AG20443 (cell line): Measurements from ENCODE around the gene MICALL1.
"Not testable (repeated sequence)": the region's sequence is repeated elsewhere in the genome, so short reads cannot be mapped to it uniquely, and the experiment has no call there.

Experiments
- DNase-seq: peaks from one replicate; pipeline ENCODE4 v3.0.0; 2012; ENCODE audit warnings: low spot score, mixed read lengths

The MICALL1 gene

DNA sequence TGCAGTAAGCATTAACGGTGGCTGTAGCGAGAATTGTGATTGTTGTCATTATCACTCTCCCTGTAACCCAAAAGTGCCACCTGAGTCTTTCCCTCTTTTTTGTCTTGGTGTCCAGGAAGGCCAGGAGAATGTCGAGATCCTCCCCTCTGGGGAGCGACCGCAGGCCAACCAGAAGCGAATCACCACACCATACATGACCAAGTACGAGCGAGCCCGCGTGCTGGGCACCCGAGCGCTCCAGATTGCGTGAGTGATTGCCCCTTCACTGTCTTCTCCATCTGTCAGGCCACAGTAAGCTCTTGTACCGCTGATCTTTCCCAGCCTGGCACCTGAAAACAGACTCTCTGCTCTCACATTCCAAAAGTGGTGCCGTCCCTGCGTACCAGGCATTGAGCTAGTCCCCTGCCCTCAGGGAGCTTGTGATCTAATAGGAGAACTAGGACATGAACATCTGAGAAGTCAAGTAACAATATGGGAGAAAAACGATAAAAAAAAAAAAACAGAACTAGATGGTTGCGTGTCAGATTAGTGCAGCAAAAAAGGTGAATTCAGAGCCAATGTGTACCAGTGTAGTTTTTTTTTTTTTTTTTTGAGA, 53.2 kb downstream of the MICALL1 start:
- DNase-seq = no peak

DNA sequence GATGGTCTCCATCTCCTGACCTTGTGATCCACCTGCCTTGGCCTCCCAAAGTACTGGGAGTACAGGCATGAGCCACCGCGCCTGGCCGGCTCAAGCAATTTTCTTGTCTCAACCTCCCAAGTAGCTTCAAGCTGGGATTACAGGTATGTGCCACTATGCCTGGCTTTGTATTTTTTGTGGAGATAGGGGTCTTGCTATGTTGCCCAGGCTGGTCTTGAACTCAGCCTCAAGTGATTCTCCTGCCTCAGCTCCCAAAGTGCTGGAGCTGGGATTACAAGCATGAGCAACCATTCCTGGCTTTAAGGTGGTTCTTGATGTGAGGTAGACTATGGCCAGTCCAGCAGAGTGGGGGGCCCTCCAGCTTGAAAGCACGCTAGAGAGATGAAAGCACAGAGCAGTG, 55.0 kb downstream of the MICALL1 start:
- DNase-seq = no peak

- DNase-seq = no peak
These were observed 60.0 kb downstream of the MICALL1 start for GRCh38 chr22:37965940-37966664.

GRCh38 chr22:37967147-37967546, 61.0 kb downstream of the MICALL1 start:
- no peak for DNase-seq

- DNase-seq = no peak
These were observed 61.7 kb downstream of the MICALL1 start for GRCh38 chr22:37967637-37968451.

DNA sequence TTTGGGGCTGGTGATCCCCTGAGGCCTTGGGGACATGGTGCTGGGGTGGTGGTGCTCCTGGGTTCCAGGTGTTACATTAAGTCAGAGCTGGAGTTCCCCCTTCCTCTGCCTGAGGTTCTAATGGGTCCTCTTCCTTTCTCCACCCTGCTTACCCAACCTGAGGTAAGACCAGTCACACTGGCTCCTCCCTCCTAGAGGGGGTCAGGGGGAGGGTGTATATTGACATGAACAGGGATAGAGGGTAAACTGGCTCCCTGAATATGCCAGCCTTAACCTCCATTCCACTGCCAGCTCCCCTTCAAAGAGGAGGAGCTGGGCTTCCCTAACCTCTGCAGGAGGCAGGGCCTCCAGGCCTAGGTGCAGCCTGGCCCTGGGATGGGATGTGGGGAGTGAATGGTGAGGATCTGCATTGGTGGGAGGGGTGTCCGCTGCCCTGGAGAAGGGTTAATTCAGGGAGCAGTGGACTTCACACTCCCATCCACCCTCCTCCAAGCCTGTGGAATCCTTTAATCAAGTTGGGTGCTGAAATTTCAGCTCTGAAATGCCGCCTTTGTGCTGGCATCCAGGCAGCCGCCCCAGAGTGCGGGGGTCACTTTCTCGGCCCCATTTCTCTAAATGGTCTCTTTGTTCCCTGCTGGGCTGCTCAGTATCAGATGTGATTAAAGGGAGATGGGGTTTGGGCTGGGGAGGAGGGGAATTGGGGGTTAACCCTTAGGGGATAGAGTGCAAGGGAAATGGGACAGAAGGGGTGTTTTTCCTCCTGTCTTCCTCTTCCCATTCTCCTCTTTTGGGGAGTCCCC, 62.6 kb downstream of the MICALL1 start:
- DNase-seq = no peak

DNA sequence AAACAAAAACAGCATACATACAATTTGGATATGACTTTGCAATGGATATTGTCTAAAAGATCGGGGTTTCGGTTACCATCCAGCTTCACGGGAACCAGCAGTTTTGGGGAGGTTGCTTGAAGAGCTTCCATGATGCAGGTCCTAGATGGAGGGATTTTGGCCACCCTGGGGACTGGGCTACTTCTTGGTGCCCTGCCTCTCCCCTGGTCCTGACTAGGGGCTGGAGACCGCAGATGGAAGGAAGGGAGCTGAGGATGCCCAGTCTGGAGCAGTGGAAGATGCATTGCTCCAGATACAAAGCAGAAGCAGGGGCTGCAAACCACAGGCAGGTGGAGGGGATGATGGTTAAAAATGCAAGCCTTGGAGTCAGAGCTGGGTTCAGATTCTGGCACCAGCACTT, 64.8 kb downstream of the MICALL1 start:
- no peak for DNase-seq

- no peak for DNase-seq
These were observed 65.7 kb downstream of the MICALL1 start for GRCh38 chr22:37971475-37972434.

DNA sequence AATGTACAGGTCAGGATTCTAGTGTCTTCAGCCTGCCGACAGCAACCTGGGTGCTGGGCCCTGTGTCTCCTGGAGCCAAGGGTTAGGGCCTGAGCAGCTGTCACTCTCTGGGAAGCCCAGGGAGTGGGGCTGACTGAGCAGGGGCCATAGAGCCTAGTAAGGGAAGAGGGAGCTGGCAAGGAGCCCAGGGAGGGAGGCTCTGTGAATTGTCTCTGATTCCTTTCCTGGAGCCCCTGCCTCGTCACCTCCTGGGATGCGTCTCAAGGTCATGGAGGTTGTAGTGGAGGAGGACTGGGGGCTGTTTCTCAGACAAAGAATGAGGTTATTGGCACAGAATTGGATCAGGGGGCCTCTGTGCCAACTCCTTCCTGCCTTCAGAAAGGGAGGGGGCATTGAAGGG, 66.4 kb downstream of the MICALL1 start:
- DNase-seq = no peak

DNA sequence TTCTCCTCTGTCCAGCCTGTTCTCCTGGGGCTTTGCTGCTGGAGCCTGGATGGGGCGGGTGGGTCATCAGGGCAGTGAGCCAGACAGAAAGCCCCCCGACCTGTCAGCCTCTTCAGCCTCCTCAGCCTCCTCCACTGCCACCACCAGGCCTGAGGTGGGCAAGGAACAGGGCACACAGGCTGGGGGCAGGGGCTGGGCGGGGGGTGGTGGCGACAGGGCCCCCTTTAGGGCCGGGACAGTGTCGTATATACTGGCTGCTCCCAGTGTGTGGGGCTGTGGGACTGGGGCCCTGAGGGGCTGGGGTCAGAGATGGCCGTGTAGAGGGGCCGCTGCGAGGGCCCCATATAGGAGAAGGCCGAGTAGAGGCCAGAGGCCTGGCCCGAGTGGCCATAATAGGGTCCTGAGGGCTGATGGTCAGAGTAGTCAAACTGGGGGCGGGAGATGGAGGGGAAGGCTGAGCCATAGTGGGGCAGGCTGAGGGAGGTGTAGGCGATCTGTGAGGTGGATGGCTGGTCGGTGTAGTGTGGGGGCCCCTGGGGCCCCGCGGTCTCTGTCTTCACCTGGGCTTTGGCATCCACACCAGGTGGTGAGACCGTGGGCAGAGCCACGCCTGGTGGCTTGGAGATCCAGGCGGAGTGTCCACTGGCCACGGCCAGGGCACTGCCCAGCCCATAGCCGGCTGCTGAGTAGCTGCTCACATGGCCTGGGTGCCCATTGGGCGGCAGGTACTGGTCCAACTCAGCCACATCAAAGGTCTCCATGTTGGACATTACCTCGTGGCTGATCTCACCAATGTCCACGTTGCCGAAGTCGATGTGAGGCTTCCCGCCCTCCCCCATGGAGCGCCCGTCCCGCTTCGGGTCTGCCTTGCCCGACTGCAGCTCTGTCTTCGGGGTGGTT, 67.4 kb downstream of the MICALL1 start:
- no peak for DNase-seq

DNA sequence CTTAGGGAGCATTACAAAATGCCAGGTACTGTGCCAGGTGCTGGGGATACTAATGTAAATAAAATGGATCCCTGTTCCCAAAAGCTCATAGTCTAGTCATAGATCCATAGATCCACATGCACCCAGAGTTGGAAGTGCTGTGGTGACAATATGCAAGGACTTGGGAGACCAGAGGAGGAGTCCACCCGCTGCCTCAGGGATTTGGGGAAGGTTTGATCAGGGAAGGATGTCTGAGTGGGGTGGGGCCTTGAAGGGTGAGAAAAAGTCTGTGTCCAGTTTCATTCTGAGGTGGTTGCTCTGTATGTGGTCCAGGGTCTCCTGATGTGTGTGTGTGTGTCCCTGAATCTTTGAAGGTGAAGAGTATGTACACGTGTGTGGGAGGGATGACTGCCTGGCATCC, 69.1 kb downstream of the MICALL1 start:
- no peak for DNase-seq

DNA sequence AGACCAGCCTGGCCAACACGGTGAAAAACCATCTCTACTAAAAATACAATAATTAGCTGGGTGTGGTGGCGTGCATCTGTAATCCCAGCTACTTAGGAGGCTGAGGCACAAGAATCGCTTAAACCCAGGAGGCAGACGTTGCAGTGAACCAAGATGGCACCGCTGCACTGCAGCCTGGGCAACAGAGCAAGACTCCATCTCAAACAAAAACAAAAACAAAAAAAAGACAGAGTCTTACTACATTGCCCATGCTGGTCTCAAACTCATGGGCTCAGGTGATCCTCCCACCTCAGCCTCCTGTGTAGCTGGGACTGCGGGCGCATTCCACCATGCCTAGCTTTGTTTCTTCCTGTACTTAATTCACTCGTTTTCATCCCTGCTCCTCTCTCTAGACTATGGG, 69.9 kb downstream of the MICALL1 start:
- DNase-seq = not testable (repeated sequence)

GRCh38 chr22:37976547-37976946, 70.5 kb downstream of the MICALL1 start:
- DNase-seq = no peak

DNA sequence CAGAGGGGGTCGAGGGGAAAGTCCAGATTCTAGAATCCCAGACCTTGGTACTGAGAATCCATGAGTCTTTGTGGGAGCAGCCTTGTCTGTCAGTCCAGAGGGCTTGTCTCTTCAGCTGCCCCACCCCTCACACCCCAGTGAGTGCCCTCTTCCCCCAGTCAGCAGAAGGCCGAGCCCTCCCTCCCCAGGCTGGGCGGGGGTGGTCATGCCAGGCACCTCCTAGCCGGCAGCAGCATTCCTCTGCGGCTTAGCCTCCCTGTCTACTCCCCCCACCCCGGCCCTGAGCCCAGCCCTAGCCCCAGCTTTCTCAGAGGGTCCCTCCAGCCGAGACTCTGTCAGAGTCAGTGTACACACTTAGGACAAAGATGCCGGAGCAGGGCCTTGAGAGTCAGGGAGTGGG, 73.7 kb downstream of the MICALL1 start:
- DNase-seq = no peak

DNA sequence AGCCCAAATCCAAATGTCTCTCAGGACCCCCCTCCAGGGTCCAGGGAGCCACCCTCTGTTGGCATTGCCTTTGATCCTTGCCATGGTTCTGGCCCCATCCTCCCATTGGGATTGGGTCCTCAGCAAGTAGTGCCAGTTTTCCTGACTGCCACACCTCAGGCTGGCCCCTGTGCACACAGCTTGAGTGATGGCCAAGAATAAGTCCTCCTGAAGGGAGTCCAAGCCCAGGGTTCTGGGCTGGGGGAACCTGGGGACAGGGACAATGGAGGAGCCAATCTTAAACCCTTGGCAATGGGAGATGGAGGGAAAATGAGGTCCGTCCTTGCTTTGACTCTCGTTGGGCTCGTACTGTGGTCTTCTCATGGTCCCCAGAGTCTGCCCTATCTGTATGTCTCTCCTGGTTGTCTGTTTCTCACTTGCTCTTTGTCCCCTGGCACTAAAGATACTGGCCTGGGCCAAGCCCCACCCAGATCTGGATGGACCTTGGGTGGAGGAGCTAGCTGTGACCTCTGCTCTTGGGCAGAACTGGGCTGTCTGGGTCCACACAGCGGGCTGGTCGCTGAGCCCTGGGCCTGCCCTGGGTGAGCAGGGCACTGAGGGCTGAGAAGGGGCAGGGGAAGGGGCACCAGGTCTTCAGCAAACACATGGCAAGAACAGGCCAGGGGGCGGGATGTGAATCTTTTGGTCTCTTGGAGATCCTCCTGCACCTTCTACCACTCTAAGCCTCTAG, 75.3 kb downstream of the MICALL1 start:
- DNase-seq = no peak

GRCh38 chr22:37982151-37982785, 76.2 kb downstream of the MICALL1 start:
- DNase-seq = no peak

GRCh38 chr22:37982938-37983859, 77.1 kb downstream of the MICALL1 start:
- DNase-seq = no peak
